ENCODE results near the gene MFAP4.

DNA sequence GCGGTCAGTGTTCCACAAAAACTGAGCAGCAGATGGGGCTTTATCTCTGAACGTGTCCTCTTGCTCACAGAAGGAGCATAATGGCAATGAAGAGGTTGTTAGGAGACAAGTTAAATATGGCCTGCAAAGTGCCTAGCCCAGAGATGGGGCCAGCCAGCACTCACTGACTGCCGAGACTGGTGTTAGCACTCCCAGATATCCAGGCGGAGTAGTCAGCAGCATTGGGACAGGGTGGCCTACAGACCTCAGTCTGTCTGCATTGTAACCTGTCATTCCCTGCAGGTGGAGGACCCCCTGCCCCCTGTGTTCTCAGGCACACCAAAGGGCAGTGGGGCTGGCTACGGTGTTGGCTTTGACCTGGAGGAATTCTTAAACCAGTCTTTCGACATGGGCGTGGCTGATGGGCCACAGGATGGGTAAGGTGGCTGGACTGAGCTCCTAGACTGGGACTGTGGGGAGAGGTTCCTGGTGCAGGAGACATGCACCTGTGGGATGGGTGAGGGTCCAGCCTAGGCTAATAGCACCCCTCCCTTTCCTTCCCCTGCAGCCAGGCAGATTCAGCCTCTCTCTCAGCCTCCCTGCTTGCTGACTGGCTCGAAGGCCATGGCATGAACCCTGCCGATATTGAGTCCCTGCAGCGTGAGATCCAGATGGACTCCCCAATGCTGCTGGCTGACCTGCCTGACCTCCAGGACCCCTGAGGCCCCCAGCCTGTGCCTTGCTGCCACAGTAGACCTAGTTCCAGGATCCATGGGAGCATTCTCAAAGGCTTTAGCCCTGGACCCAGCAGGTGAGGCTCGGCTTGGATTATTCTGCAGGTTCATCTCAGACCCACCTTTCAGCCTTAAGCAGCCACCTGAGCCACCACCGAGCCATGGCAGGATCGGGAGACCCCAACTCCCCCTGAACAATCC lies 4.2 kb downstream of the MFAP4 start:
- TF ChIP-seq CTCF (IDR thresholded peaks at IDR 0.05) (no peak), POLR2A (IDR thresholded peaks at IDR 0.05) (no peak), EP300 (IDR thresholded peaks at IDR 0.05) (no peak)
